ENCODE results near the gene ADAM12. TPM values are rescaled to one million over a fixed set of nuclear protein-coding genes. Genes with fewer than 3 reads are reported as not detected.

The ADAM12 gene
- total and polyA plus RNA-seq, 9 of the 15 experiments (the other 6 are each of a cell fraction or from before 2014, with no cell fraction given), result not detected

- H3K9me1 ChIP-seq (ENCODE audit: control insufficient read depth, insufficient read depth, low read length), result no peaks in the 10 kb centered on the region
- no peaks in the 10 kb centered on the region for H4K20me1 ChIP-seq (replicated peaks; ENCODE audit: control insufficient read depth, insufficient read depth, low read length)
- H3K36me3 ChIP-seq (ENCODE audit: control insufficient read depth, insufficient read depth, low read length), result no peaks in the 10 kb centered on the region
- CTCF ChIA-PET (ENCODE audit: low intra/inter-chr PET ratio), result no interaction called here
- TF ChIP-seq SOX6 (IDR thresholded peaks at IDR 0.05) (no peak), SMARCA5 (IDR thresholded peaks at IDR 0.05) (no peak), RCOR1 (IDR thresholded peaks at IDR 0.05; ENCODE audit: borderline replicate concordance in 1 of 2, low read depth in 2 of 2, low read length in 2 of 2) (no peak)
- in situ Hi-C loops (cut with MboI), result no loop called here
- no peak overlapping the region for H3K9ac ChIP-seq (ENCODE audit: insufficient read depth in 1 of 2, low read depth in 2 of 2, low read length in 2 of 2)
- no peaks in the 10 kb centered on the region for H3K9me3 ChIP-seq (replicated peaks; ENCODE audit: control insufficient read depth, insufficient read depth, low read depth, low read length)
- ATAC-seq (no peak), FAIRE-seq (no peak), DNase-seq (ENCODE audit: extremely low read depth in 1 of 4, low spot score in 3 of 4) (no peak)
- H3K4me2 ChIP-seq (ENCODE audit: insufficient read depth, low read length), result no peak overlapping the region
- no peak overlapping the region for H2AFZ ChIP-seq (ENCODE audit: low read depth, low read length)
- whole genome bisulfite sequencing (ENCODE audit: insufficient coverage, low coverage, missing lambda C conversion rate), result 30% methylated on average over 10 of the region's 10 CpGs
- BruUV-seq (replicated peaks), result no TSS peak
- intact Hi-C loops (cut with micrococcal nuclease), result no loop called here
- H3K4me1 ChIP-seq (replicated peaks in 1 of 2; ENCODE audit: control insufficient read depth in 2 of 2, insufficient read depth in 2 of 2, low read length in 2 of 2), result no peaks in the 10 kb centered on the region; a peak in 2 of 5 replicates
- H3K27ac ChIP-seq (ENCODE audit: extremely low read depth, low read depth, low read length), result no peak overlapping the region
- POLR2A ChIA-PET, result no interaction called here
- H3K27me3 ChIP-seq (ENCODE audit: control insufficient read depth in 2 of 2, insufficient read depth in 2 of 2, low read length in 2 of 2), result peaks cover 0 to 24% of the 10 kb centered on the region in 2 experiments; a peak in 2 of 5 replicates
- H3K4me3 ChIP-seq, result no peak overlapping the region
- no peaks in the 10 kb centered on the region for H3K79me2 ChIP-seq (ENCODE audit: control insufficient read depth, insufficient read depth, low read length)
Observed at GRCh38 chr10:126223512-126224067, 164.7 kb downstream of the ADAM12 start.

DNA sequence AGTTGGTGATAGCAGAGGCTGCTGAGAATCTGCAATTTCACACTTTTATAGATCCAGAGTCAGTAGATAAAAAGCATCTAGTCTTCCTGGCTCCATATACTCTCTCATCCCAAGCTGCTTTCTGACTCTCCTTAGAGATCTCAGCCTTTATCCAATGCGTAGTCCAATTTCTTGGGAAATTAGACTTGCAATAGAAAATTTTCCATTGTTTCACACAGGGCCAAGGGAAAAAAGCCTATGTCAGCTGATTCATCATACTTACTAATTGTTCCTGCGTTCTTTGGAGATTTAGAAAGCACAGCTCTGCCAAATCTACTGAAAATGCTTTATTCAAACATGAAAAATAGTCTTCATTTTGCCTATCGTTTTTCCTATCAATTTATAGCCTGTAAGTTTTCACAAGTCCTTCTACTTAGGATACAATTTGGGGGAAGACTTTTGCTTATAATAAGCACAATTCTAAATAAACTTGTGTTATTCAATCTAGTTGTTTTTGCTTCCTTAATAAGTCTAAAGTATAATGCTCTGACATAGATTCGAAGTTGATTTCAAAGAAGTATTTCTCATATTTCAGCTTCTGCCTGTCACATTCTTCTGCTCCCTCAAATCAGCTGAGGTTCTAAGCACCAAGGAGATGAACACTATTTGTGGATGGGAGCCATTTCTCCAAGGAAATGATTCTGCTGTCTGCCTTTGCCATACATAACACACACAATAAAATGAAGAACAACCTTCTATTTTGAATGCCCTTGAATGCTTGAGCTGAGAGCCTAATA is 165.4 kb downstream of the ADAM12 start:
- no peak for ATAC-seq
- no peak for FAIRE-seq
- no peaks in the 10 kb centered on the region for H4K20me1 ChIP-seq (replicated peaks; ENCODE audit: control insufficient read depth, insufficient read depth, low read length)
- H3K4me1 ChIP-seq (replicated peaks in 1 of 2; ENCODE audit: control insufficient read depth in 2 of 2, insufficient read depth in 2 of 2, low read length in 2 of 2), result no peaks in the 10 kb centered on the region; a peak in 2 of 5 replicates
- ChIA-PET POLR2A (no interaction called here), CTCF (ENCODE audit: low intra/inter-chr PET ratio) (no interaction called here)
- H3K4me3 ChIP-seq, result no peak overlapping the region
- no peak overlapping the region for H3K4me2 ChIP-seq (ENCODE audit: insufficient read depth, low read length)
- intact Hi-C loops (cut with micrococcal nuclease) (no loop called here), in situ Hi-C loops (cut with MboI) (no loop called here)
- H3K27ac ChIP-seq (ENCODE audit: extremely low read depth, low read depth, low read length), result no peak overlapping the region
- no peaks in the 10 kb centered on the region for H3K79me2 ChIP-seq (ENCODE audit: control insufficient read depth, insufficient read depth, low read length)
- TF ChIP-seq HLTF (IDR thresholded peaks at IDR 0.05), result no peak
- TF ChIP-seq MAFG (tag; conservative IDR thresholded peaks at IDR 0.05), result 0 out of 2 replicates have a peak, but pooled peaks have one; percentile 6
- no peaks in the 10 kb centered on the region for H3K36me3 ChIP-seq (ENCODE audit: control insufficient read depth, insufficient read depth, low read length)
- BruUV-seq (replicated peaks), result no TSS peak
- no peaks in the 10 kb centered on the region for H3K9me3 ChIP-seq (replicated peaks; ENCODE audit: control insufficient read depth, insufficient read depth, low read depth, low read length)
- peaks cover 0 to 24% of the 10 kb centered on the region in 2 experiments; a peak in 2 of 5 replicates for H3K27me3 ChIP-seq (ENCODE audit: control insufficient read depth in 2 of 2, insufficient read depth in 2 of 2, low read length in 2 of 2)
- no peaks in the 10 kb centered on the region for H3K9me1 ChIP-seq (ENCODE audit: control insufficient read depth, insufficient read depth, low read length)
- no peak overlapping the region for H2AFZ ChIP-seq (ENCODE audit: low read depth, low read length)
- no peak overlapping the region for H3K9ac ChIP-seq (ENCODE audit: insufficient read depth in 1 of 2, low read depth in 2 of 2, low read length in 2 of 2)
- WGBS (ENCODE audit: insufficient coverage, low coverage, missing lambda C conversion rate), result 2% methylated on average over 4 of the region's 4 CpGs
- no peak for DNase-seq (ENCODE audit: extremely low read depth in 1 of 4, low spot score in 3 of 4)

All from K562 (cell line).